CD4-positive, alpha-beta T cell treated with Interferon alpha-2 for 1 hour (primary cell): ENCODE measurements around the gene RNF14.

Experiments used
- DNase-seq, 2 donors: peaks; one replicate each; pipeline ENCODE4 v3.0.0-alpha.2; 2020 to 2022

Gene RNF14

DNA sequence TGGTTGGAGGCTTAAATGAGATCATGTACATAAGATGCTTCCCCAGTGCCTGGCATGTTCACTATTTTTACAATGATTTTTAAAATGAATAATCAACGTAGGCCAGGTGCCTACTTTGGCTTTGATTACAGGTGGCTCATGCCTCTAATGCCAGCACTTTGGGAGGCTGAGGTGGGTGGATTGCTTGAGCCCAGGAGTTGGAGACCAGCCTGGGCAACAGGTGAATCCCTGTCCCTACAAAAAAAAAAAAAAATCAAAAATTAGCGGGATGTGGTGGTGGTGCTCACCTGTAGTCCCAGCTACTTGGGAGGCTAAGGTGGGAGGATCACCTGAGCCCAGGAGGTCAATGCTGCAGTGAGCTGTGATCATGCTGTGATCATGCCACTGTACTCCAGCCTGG lies 20.1 kb upstream of the RNF14 start:
- DNase-seq: no peak

DNA sequence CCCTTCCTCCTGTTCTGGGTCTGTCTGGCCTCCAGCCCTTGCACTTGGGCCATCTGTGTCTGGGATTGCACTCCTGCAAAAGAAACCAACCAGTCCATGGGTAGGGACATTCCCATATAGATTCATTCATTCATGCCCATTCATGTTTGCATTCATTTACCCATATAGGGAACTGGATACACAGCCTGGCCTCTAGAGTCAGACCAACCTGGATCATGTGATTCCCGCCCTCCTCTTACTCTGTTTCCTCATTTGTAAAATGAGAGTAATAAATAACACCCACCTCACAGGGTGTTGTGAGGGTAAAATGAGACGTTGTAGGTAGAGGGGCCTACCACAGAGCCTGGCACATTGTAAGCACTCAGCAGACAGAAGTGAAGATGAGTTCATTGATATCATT lies 19.4 kb upstream of the RNF14 start:
- no peak for DNase-seq

DNA sequence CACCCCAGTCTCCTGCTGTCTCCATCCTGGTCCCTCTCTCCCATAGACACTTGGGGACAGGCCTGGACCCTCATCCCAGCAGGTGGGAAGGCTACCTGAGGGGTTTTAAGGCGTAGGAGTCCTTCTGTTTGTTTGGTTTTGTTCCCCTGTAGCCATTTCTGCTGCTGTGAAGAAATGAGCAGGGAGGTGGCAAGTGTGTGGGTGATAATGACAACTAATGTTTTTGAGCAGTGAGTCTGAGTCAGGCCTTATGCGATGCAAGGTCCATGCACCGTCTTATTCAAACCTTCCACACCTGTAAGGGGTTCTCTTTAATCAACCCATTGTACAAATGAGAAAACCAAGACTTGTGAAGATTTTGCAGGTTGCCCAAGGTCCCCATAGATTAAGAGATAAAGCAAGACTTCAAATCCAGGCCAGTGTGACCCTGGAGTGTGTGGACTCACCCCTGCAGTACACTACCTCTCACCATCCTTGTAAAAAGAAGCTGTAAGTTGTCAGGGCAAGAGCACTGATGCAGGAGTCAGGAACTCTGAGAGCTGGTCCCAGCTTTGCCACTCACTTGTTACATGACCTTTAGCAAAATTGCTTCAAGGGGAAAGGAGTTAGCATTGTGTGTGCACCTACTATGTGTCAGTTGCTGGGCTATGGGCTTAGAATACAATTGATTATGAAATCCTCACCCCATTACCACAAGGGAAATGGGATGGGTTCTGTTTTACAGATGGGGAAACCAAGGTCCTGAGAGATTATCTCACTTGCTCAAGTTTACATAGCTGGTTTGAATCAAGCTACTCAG lies 18.5 kb upstream of the RNF14 start:
- no peak for DNase-seq

GRCh38 chr5:141951332-141951781 lies 17.5 kb upstream of the RNF14 start:
- peak; percentile 9 to 23 for DNase-seq

GRCh38 chr5:141952020-141952419 lies 16.9 kb upstream of the RNF14 start:
- no peak for DNase-seq

DNA sequence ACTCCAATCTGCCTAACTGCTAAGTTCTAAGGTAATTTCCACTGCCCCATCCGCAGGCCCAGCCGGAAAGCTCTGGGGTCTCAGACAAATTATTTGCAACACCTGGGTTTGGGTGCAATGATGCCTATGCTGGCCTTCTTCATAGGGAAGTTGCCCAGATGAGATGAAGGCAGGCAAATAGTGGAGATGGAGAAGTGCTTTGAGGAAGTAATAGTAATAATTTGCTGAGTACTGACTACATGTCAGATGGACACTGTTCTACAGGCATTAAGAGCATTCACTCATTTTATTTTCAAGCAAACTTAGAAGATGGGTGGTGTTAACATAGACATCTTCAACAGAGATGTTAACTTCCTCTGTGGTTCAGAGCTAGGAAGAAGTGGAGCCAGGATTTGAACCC lies 14.7 kb upstream of the RNF14 start:
- DNase-seq: no peak

GRCh38 chr5:141957367-141957996 lies 11.4 kb upstream of the RNF14 start:
- no peak for DNase-seq

DNA sequence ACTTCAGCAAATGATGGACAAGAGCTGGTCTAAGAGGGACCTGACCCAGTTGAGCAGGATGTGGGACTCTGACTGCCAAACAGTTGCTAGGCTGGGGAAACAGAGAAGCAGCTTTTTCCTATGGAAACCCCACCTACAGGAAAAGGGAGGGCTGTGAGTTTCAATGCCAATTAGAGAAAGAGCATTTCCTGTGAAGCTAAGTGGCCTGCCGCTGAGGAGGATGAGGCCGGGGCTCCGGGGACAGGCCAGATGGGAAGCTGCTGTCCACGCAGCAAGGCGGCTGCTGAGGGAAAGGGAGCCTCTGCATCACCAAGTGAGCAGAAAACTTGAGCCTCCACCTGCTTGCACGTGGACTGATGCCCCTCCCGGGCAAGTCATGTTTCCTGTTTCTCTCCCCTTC lies 10.8 kb upstream of the RNF14 start, which contains the start of gene PCDH12:
Gene PCDH12, minus strand, starts transcription at position 90 of the 400 bp plus-strand sequence. CDS start 351 bp downstream, outside the sequence.
- peak in 1 of 2 donors; percentile 16 for DNase-seq

GRCh38 chr5:141958546-141959172 lies 10.2 kb upstream of the RNF14 start:
- peak in 1 of 2 donors; percentile 58 for DNase-seq

DNA sequence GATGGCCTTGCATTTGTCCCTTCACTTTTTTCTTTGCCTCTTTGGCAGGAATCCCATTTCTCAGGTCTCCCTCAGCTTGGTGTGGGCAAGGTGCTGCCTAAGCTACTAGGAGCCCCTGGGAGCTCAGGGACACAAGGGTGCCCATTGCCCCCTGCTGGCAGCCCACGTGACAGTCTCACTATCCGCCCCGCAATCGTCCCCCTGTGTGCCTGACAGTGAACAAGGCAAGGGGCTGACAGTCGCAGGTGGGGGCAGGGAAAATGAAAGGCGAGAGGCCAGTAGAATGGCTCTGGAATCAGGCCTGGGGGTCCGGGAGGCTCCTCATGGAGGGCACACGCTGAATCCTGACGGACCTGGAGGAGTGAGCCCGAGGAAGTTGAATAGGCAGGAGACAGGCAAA lies 8.9 kb upstream of the RNF14 start:
- DNase-seq: peak in 1 of 2 donors; percentile 20

GRCh38 chr5:141960449-141961323 lies 8.2 kb upstream of the RNF14 start:
- DNase-seq: peak; percentile 88 to 92

- no peak for DNase-seq
These were observed 7.4 kb upstream of the RNF14 start for GRCh38 chr5:141961466-141961865.

DNA sequence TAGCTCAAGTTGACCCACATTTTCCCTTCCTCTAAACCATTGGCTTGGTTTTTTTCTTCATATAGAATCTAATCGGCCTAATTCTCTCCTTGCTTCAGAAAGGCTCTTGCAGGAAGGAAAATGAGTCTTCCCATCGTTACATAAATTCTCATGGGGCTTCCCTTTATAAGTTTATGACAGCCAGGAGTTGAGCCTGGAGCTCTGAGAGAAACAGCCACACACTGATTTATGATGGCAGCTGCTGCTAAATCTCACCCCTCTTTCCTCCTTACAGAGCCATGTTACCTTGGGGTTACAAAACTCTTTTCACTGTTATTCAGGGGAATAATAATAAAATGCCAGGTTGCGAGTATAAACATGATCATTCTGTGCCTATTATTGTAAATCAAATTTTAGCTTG lies 5.2 kb upstream of the RNF14 start:
- no peak for DNase-seq

DNA sequence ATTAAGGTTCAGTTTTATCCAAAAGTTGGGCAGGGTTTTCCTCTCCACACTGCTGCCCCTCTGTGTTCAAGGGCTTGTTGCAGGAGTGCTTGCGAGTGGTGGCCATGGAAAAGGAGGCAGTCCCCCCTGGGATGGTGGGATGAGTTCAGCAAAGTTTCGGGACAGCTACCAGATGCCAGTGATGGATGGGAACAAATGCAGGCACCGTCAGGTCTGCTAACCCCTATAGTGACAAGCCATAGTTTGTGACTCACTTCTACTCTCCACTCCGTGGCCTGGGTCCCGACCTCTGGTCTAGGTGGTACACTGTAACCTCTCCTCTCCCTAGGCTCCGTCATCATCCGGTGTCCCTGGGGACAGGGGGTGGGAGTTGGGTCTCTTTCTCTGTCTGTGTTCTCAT lies 3.8 kb upstream of the RNF14 start:
- no peak for DNase-seq

- DNase-seq: no peak
These were observed 2.5 kb upstream of the RNF14 start for GRCh38 chr5:141966275-141966962.

GRCh38 chr5:141966963-141967333 lies 2.0 kb upstream of the RNF14 start:
- DNase-seq: no peak

GRCh38 chr5:141969783-141970771 lies 1.2 kb downstream of the RNF14 start:
- peak in 1 of 2 donors; percentile 32 for DNase-seq

DNA sequence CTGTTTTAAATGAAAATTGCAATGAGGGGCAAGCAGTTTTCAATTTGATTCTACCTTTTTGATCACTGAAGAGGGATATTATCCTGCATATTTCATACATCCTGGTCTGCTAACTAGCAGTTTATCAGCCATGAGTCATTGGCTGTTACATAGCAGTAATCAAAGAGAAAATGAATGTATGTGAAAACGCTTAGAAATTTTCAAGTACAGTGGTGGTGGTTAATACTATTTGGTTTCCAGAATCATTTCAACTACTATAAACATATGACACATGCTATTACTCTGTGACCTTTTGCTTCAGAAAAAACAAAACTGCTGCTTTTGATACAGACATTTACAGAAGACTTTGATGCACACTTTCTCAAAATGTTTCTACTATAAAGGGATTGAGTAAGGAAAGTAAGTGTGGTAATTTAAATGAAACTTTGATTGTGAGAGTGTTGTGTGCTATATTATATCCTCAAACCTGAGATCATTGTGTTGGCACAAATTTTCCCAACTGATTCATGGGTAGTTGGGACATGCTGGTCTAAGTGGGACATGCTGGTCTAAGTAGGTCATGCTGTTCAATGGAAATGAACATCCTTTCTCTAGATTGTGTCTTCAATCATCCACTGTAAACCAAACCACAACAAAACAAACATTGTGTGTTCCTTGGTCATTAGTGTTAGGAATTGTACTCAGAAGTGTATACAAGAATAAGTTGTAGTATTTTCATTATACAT lies 5.1 kb downstream of the RNF14 start:
- DNase-seq: no peak

- no peak for DNase-seq
These were observed 7.3 kb downstream of the RNF14 start for GRCh38 chr5:141976176-141976575.

GRCh38 chr5:141978389-141978788 lies 9.5 kb downstream of the RNF14 start:
- DNase-seq: no peak
